Prostate gland (tissue), 2 donors: ENCODE data around the gene NCL.
"Not testable (repeated sequence)": the region's sequence is repeated elsewhere in the genome, so short reads cannot be mapped to it uniquely, and the experiment has no call there.

ENCODE experiments used
- CTCF ChIP-seq, 4 experiments: fragments of 200-600 bp in 2 of 4; fragments of 450-650 bp in 2 of 4; sonication (generic) in 2 of 4; IDR thresholded peaks; 1 replicate in 3 of 4; 2 replicates in 1 of 4; pipeline ENCODE4 v1.5.1; 2016 to 2019; ENCODE audit warnings: antibody characterized with exemption in 4 of 4, mild to moderate bottlenecking in 2 of 4, moderate library complexity in 2 of 4
- POLR2A ChIP-seq: fragments of 450-650 bp; IDR thresholded peaks from one replicate; pipeline ENCODE4 v1.6.1; 2016; ENCODE audit warnings: antibody characterized with exemption, mild to moderate bottlenecking
- POLR2AphosphoS5 ChIP-seq: sonication (generic); formaldehyde crosslinking; IDR thresholded peaks from one replicate; pipeline ENCODE4 v1.6.1; 2017; ENCODE audit warnings: antibody characterized with exemption

GRCh38 chr2:231404183-231404578 lies 60.1 kb downstream of the NCL start:
- not testable (repeated sequence) for TF ChIP-seq CTCF (IDR thresholded peaks at IDR 0.05); POLR2AphosphoS5; POLR2A
